Choroid plexus epithelial cell (primary cell): ENCODE results near the gene FUBP3.
"Not testable (repeated sequence)": the region's sequence is repeated elsewhere in the genome, so short reads cannot be mapped to it uniquely, and the experiment has no call there.

ENCODE experiments used
- DNase-seq: peaks from one replicate; pipeline ENCODE4 v3.0.0-alpha.2; 2010; ENCODE audit warnings: low read depth
- H3K4me3 ChIP-seq: 2 replicates; pipeline ENCODE4 v1.5.1; 2011; ENCODE audit warnings: low read depth, mild to moderate bottlenecking, control low read depth, low read length, moderate library complexity
- TF ChIP-seq, protein P1 (sequence below): conservative IDR thresholded peaks from 2 replicates; pipeline ENCODE4 v1.5.1; 2011; ENCODE audit warnings: low read depth, mild to moderate bottlenecking, control low read depth, inconsistent platforms, low read length, moderate library complexity

Gene FUBP3

GRCh38 chr9:130681769-130682420 lies 102.5 kb downstream of the FUBP3 start:
- no peak for DNase-seq
- H3K4me3 ChIP-seq: peak overlapping the region; percentile 48
- TF ChIP-seq, protein P1, sequence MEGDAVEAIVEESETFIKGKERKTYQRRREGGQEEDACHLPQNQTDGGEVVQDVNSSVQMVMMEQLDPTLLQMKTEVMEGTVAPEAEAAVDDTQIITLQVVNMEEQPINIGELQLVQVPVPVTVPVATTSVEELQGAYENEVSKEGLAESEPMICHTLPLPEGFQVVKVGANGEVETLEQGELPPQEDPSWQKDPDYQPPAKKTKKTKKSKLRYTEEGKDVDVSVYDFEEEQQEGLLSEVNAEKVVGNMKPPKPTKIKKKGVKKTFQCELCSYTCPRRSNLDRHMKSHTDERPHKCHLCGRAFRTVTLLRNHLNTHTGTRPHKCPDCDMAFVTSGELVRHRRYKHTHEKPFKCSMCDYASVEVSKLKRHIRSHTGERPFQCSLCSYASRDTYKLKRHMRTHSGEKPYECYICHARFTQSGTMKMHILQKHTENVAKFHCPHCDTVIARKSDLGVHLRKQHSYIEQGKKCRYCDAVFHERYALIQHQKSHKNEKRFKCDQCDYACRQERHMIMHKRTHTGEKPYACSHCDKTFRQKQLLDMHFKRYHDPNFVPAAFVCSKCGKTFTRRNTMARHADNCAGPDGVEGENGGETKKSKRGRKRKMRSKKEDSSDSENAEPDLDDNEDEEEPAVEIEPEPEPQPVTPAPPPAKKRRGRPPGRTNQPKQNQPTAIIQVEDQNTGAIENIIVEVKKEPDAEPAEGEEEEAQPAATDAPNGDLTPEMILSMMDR: no peak

DNA sequence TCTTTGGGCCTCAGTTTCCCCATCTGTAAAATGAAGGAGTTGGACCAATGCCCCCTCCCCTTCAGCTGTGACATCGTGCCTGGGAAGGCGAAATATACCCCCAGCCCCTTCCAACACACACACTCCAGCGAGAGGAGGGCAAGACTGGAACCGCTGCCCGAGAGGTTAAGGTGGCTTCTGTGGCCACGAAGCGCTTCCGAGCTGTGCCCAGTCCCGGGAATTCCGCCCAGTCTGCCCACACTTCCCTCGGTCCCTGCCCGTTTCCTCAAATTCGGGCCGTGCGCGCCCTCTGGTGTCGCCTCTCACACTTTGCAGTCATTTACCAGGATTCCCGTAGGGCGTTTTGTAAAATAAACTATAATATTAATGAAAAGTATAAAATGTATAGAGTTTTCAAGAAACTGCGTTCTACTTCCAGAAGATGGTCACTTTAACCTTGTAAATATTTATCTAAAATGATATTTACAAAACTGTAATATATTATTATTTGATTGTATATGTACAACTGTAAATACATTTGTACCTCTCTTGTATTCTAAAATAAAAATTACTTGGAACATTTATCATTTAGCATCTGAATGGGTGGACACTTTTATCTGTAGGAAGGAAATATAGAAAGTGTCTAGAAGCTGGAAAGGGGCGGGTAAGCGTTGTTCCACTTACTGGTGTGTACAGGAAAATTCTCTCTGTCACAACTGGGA lies 103.2 kb downstream of the FUBP3 start:
- TF ChIP-seq, protein P1: peak; percentile 91
- H3K4me3 ChIP-seq: peak overlapping the region; percentile 20
- DNase-seq: peak; percentile 72

DNA sequence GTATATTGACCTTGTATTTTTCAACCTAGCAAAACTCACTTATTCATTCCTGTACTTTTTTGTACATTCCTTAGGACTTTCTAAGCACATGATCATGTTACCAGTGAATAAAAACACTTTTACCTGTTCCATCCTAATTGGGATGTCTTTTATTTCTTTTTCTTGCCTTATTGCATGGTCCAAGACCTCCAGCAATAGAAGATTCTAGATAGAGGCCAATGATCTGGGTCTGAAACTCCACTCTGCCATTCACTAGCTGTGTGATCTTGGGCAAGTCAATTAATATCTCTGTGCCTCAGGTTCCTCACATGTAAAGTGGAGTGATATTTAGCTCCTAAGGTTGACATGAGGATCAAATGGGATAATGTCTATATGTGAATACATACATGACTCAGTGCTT lies 105.7 kb downstream of the FUBP3 start:
- DNase-seq: no peak
- TF ChIP-seq, protein P1: no peak
- no peak overlapping the region for H3K4me3 ChIP-seq

GRCh38 chr9:130685945-130686344 lies 106.6 kb downstream of the FUBP3 start:
- not testable (repeated sequence) for DNase-seq, H3K4me3 ChIP-seq

DNA sequence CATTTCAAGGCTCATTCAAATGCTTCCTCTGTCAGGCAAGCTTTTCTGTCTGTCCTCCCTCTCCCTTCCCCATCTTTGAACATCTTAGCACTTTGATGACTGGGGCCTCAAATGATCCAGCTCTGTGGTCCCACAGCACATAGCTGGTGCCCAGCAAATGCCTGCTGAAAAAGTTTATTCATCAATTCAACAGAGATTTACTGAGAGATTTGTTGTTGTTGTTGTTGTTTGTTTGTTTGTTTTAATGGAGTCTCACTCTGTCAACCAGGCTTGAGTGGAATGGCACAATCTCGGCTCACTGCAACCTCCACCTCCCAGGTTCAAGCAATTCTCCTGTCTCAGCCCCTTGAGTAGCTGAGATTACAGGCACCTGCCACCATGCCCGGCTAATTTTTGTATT lies 108.2 kb downstream of the FUBP3 start:
- no peak for DNase-seq
- TF ChIP-seq, protein P1: no peak
- H3K4me3 ChIP-seq: no peak overlapping the region
